GM06990 (cell line): Measurements from ENCODE around the gene GTPBP1.

Source experiments
- DNase-seq: peaks from one replicate; pipeline ENCODE4 v3.0.0-alpha.2; 2011; ENCODE audit not compliant: insufficient read length; ENCODE audit errors: extremely low read depth
- H3K27me3 ChIP-seq: replicated peaks from 2 replicates; pipeline ENCODE4 v1.6.0; 2011; ENCODE audit warnings: low read length; ENCODE audit not compliant: control insufficient read depth, insufficient read depth
- H3K36me3 ChIP-seq: 2 replicates; pipeline ENCODE4 v1.5.1; 2011; ENCODE audit warnings: low read length; ENCODE audit not compliant: control insufficient read depth, insufficient read depth
- H3K4me3 ChIP-seq: replicated peaks from 2 replicates; pipeline ENCODE4 v1.5.1; 2011; ENCODE audit warnings: low read depth, mild to moderate bottlenecking, control low read depth, low read length
- CTCF ChIP-seq: IDR thresholded peaks from 2 replicates; pipeline ENCODE4 v1.5.1; 2011; ENCODE audit warnings: low read length, control low read depth, mild to moderate bottlenecking, inconsistent platforms; ENCODE audit not compliant: insufficient read depth, poor library complexity, severe bottlenecking

The GTPBP1 gene

GRCh38 chr22:38716826-38717225, 11.1 kb downstream of the GTPBP1 start:
- TF ChIP-seq CTCF = no peak
- Histone ChIP-seq H3K36me3 (peaks cover 32% of the 10 kb centered on the region), H3K4me3 (no peak overlapping the region), H3K27me3 (no peaks in the 10 kb centered on the region)
- no peak for DNase-seq

- Histone ChIP-seq H3K4me3 (no peak overlapping the region), H3K27me3 (no peaks in the 10 kb centered on the region), H3K36me3 (peaks cover 31% of the 10 kb centered on the region)
- DNase-seq = no peak
- TF ChIP-seq CTCF = no peak
Measured at GRCh38 chr22:38717244-38717643, 11.5 kb downstream of the GTPBP1 start.

GRCh38 chr22:38718414-38718813, 12.7 kb downstream of the GTPBP1 start:
- DNase-seq = no peak
- Histone ChIP-seq H3K36me3 (peaks cover 34% of the 10 kb centered on the region), H3K4me3 (no peak overlapping the region), H3K27me3 (no peaks in the 10 kb centered on the region)
- no peak for TF ChIP-seq CTCF

GRCh38 chr22:38719196-38719595, 13.5 kb downstream of the GTPBP1 start:
- Histone ChIP-seq H3K36me3 (peaks cover 38% of the 10 kb centered on the region), H3K27me3 (no peaks in the 10 kb centered on the region), H3K4me3 (no peak overlapping the region)
- no peak for DNase-seq
- TF ChIP-seq CTCF = no peak

GRCh38 chr22:38720350-38720749, 14.6 kb downstream of the GTPBP1 start:
- Histone ChIP-seq H3K36me3 (peaks cover 37% of the 10 kb centered on the region), H3K27me3 (no peaks in the 10 kb centered on the region), H3K4me3 (no peak overlapping the region)
- no peak for DNase-seq
- no peak for TF ChIP-seq CTCF

GRCh38 chr22:38721551-38721950, 15.8 kb downstream of the GTPBP1 start:
- DNase-seq = no peak
- no peak overlapping the region for H3K4me3 ChIP-seq
- peaks cover 39% of the 10 kb centered on the region for H3K36me3 ChIP-seq
- no peak for TF ChIP-seq CTCF
- no peaks in the 10 kb centered on the region for H3K27me3 ChIP-seq
